Measurements from ENCODE around the gene OAT.

DNA sequence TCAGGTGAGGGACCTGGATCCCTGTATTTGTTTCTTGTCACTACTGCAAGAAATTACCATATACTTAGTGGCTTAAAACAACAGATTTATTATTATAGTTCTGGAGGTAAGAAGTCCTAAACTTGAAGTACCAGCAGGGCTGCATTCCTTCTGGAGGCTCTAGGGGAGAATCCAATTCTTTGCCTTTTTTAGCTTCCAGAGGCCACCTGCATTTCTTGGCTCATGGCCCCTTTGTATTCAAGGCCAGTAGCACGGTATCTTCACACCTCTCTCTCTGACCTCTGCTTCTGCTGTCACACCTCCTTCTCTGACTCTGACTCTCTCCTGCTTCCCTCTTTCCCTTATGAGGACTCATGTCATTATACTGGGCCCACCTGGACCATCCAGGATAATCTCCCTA lies 40.7 kb upstream of the OAT start:
- TF ChIP-seq, protein P1, sequence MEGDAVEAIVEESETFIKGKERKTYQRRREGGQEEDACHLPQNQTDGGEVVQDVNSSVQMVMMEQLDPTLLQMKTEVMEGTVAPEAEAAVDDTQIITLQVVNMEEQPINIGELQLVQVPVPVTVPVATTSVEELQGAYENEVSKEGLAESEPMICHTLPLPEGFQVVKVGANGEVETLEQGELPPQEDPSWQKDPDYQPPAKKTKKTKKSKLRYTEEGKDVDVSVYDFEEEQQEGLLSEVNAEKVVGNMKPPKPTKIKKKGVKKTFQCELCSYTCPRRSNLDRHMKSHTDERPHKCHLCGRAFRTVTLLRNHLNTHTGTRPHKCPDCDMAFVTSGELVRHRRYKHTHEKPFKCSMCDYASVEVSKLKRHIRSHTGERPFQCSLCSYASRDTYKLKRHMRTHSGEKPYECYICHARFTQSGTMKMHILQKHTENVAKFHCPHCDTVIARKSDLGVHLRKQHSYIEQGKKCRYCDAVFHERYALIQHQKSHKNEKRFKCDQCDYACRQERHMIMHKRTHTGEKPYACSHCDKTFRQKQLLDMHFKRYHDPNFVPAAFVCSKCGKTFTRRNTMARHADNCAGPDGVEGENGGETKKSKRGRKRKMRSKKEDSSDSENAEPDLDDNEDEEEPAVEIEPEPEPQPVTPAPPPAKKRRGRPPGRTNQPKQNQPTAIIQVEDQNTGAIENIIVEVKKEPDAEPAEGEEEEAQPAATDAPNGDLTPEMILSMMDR (IDR thresholded peaks at IDR 0.05): no peak
- TF ChIP-seq POLR2A (IDR thresholded peaks at IDR 0.05): no peak

All from Peyer's patch (tissue), 4 donors.